Heart left ventricle (tissue), 13 donors: ENCODE measurements around the gene ARHGEF12.

Source experiments
- CTCF ChIP-seq, 12 donors: fragments of 200-600 bp; sonication (generic) in 4 of 12; IDR thresholded peaks; one replicate each; pipeline versions ENCODE4 v1.5.0 to v1.8.0; 2018 to 2022; ENCODE audit warnings: antibody characterized with exemption in 12 of 12, mild to moderate bottlenecking in 5 of 12
- POLR2A ChIP-seq, 2 donors: fragments of 450-650 bp; IDR thresholded peaks; one replicate each; pipeline ENCODE4 v1.6.1; 2017; ENCODE audit warnings: antibody characterized with exemption in 2 of 2, mild to moderate bottlenecking in 2 of 2, moderate library complexity in 2 of 2
- donor health status: ischemic (EF 13 %, LVEDD 7.1; RV severe dilation, severe dysfunction).
- donor health status: DM: no; HTN: yes; CAD: no.
- donor health status: DM: no; HTN: no; CAD: no.
- donor health status: ischemic (EF 25% LVEDD 6.9; RV normal size, moderate dysfunction).
- donor health status: ischemic (EF 25% LVEDD 5.7; RV mildly dilated, moderate dysfunction).
- donor health status: ischemic (EF 35%, LVEDD 5.7; RV mildly dilated, moderate dysfunction).
- donor health status: nonischemic (EF 11% LVEDD 7.7; RV severe dilation, severe dysfunction).
- donor health status: DM: yes; HTN: yes; CAD: no.
- donor health status: PGD.
- donor health status: ischemic (EF 29% LVEDD 5.4; RV normal size, mild dysfunction).
- donor health status: nonischemic (EF 23%, LVEDD 6.1; RV moderate dilation, normal function).

GRCh38 chr11:120333801-120334200 lies 2.4 kb upstream of the ARHGEF12 start:
- no peak for TF ChIP-seq CTCF (IDR thresholded peaks at IDR 0.05)
- TF ChIP-seq POLR2A (IDR thresholded peaks at IDR 0.05), result no peak
